ENCODE data around the gene PRRC2B. TPM values are rescaled to one million over a fixed set of nuclear protein-coding genes. Genes with fewer than 3 reads are reported as not detected.

PRRC2B gene
- total RNA-seq, 2 donors from 2014 or later: 127 to 131 TPM

DNA sequence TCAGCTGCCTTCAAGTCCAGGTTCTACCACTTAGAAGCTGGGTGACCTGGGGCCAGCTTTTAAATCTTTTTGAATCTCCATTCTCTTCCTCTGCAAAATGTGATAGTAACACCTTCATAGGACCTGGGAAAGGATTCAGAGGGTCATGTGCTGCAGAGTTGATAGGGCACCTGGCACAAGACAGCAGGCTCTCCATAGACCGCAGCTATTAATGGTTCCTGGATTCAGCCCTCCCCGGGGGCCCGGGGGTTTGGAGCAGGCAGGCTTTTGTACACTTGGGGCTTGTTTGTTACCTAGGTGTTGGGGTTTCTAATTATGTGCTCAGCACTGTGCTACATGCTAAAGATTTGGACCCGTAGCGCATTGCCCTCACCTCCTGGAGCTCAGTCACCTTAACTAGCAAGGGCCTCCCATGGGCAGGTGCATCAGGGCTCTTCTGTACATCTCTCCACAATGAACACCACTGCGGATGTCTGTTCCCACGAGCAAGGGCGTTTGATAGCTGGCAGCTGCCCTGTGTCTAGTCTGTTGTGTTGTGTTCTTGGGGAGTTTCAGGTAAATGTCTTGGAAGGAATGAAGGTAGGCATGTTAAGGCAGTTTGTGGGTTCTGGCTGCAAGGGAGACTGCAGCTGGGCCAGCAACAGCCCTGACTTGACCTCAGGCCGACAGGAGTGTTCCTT lies 12.1 kb downstream of the PRRC2B start:
- Histone ChIP-seq H3K27ac (peak overlapping the region; percentile 61), H3K9me3 (no peaks in the 10 kb centered on the region), H3K36me3 (no peaks in the 10 kb centered on the region), H3K27me3 (no peaks in the 10 kb centered on the region), H3K4me1 (peaks cover 46% of the 10 kb centered on the region), H3K9ac (ENCODE audit: low read depth in 2 of 2, low read length in 2 of 2) (peak overlapping the region in 1 of 2 donors; percentile 71), H3K4me3 (no peak overlapping the region)
- TF ChIP-seq, protein P1, sequence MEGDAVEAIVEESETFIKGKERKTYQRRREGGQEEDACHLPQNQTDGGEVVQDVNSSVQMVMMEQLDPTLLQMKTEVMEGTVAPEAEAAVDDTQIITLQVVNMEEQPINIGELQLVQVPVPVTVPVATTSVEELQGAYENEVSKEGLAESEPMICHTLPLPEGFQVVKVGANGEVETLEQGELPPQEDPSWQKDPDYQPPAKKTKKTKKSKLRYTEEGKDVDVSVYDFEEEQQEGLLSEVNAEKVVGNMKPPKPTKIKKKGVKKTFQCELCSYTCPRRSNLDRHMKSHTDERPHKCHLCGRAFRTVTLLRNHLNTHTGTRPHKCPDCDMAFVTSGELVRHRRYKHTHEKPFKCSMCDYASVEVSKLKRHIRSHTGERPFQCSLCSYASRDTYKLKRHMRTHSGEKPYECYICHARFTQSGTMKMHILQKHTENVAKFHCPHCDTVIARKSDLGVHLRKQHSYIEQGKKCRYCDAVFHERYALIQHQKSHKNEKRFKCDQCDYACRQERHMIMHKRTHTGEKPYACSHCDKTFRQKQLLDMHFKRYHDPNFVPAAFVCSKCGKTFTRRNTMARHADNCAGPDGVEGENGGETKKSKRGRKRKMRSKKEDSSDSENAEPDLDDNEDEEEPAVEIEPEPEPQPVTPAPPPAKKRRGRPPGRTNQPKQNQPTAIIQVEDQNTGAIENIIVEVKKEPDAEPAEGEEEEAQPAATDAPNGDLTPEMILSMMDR (IDR thresholded peaks at IDR 0.05): no peak
- no peak for DNase-seq
- intact Hi-C loops (cut with DNase I): no loop called here

DNA sequence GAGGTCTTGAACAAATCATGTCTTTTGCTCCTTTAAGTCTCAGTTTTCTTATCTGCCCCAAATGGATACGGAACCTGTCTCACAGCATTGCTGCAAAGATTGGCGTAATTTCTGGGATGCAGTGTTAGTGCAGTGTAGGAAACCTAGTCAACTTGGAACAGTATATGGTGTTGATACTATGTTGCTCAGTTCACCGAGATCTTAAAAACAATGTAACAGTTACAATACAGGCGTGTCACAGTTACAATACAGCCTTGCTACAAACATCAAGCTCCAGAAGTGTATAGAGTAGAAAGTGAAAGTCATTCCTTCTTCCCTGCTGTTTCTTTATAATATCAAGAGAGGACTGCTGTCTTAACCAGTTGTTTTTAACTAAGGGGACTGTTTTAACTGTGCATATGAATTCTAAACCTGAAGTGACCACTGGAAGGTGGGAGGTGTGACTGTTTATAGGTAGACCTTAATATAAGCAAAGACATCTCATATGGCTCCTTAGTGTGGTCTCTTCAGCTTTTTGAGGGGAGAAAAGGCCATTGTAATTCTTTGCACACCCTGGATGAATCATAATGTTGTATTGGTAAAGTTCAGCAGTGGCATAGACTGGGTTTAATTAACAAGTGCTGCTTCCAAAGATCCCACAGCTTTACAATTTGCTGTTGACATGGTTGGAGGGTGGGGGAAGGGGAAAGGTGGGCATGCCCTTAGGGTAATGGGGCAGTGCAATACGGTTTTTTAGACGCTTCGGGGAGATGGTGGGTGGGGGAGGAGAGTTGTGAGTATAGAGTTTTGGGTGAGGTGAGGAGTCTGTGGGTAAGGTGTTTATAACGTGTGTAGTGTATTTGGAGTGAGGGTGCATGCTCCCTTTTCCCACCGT lies 12.9 kb downstream of the PRRC2B start:
- Histone ChIP-seq H3K4me3 (no peak overlapping the region), H3K36me3 (no peaks in the 10 kb centered on the region), H3K27me3 (no peaks in the 10 kb centered on the region), H3K9ac (ENCODE audit: low read depth in 2 of 2, low read length in 2 of 2) (peak overlapping the region in 1 of 2 donors; percentile 71), H3K9me3 (no peaks in the 10 kb centered on the region), H3K4me1 (peaks cover 45% of the 10 kb centered on the region), H3K27ac (peak overlapping the region; percentile 61)
- TF ChIP-seq, protein P1 (IDR thresholded peaks at IDR 0.05): no peak
- intact Hi-C loops (cut with DNase I): no loop called here
- no peak for DNase-seq

- TF ChIP-seq, protein P1 (IDR thresholded peaks at IDR 0.05): no peak
- Histone ChIP-seq H3K36me3 (no peaks in the 10 kb centered on the region), H3K27ac (peak overlapping the region; percentile 61), H3K27me3 (no peaks in the 10 kb centered on the region), H3K9me3 (no peaks in the 10 kb centered on the region), H3K9ac (ENCODE audit: low read depth in 2 of 2, low read length in 2 of 2) (peak overlapping the region in 1 of 2 donors; percentile 71), H3K4me3 (no peak overlapping the region), H3K4me1 (peaks cover 39% of the 10 kb centered on the region)
- no peak for DNase-seq
- intact Hi-C loops (cut with DNase I): no loop called here
These were observed 13.9 kb downstream of the PRRC2B start for GRCh38 chr9:131407717-131408195.

GRCh38 chr9:131409458-131409992 lies 15.6 kb downstream of the PRRC2B start:
- TF ChIP-seq, protein P1 (IDR thresholded peaks at IDR 0.05): no peak
- Histone ChIP-seq H3K27ac (no peak overlapping the region), H3K4me3 (no peak overlapping the region), H3K9ac (ENCODE audit: low read depth in 2 of 2, low read length in 2 of 2) (no peak overlapping the region), H3K9me3 (no peaks in the 10 kb centered on the region), H3K36me3 (no peaks in the 10 kb centered on the region), H3K4me1 (peaks cover 32% of the 10 kb centered on the region), H3K27me3 (no peaks in the 10 kb centered on the region)
- intact Hi-C loops (cut with DNase I): no loop called here
- DNase-seq: no peak

DNA sequence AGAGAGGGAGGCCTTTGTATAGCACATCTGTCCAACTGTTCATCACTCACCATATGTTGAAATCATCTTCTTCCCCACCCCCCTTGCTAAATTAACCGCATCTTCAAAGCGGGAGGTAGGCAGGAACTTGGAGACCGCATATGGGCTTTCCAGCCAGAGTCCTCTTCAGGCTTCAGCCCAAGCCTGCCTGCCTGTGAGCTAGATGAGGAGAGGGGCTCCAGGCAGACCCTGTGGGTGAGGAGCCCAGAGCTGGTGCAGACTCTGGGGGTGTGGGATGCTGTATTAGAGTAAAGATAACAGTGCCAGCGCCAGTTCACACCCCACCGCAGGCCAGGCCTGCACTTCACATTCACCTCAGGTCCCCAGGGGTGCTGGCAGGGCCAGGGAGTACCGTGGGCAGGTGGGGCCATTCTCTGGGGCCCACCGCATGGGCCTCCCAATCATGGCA lies 16.2 kb downstream of the PRRC2B start:
- peaks cover 32% of the 10 kb centered on the region for H3K4me1 ChIP-seq
- H3K4me3 ChIP-seq: no peak overlapping the region
- H3K36me3 ChIP-seq: no peaks in the 10 kb centered on the region
- intact Hi-C loops (cut with DNase I): no loop called here
- no peak for DNase-seq
- H3K9me3 ChIP-seq: no peaks in the 10 kb centered on the region
- H3K27ac ChIP-seq: no peak overlapping the region
- no peak overlapping the region for H3K9ac ChIP-seq (ENCODE audit: low read depth in 2 of 2, low read length in 2 of 2)
- TF ChIP-seq, protein P1 (IDR thresholded peaks at IDR 0.05): no peak
- H3K27me3 ChIP-seq: no peaks in the 10 kb centered on the region
